Urinary bladder (tissue), 4 donors: ENCODE data around the gene ERH. TPM values are rescaled to one million over a fixed set of nuclear protein-coding genes. Genes with fewer than 3 reads are reported as not detected.
A peak's percentile ranks its signal among the peaks of the same experiment; 100 is the strongest.
"Not testable (repeated sequence)": the region's sequence is repeated elsewhere in the genome, so short reads cannot be mapped to it uniquely, and the experiment has no call there.

Experiments
- DNase-seq: peaks from one replicate; pipeline ENCODE4 v3.0.0-alpha.2; 2015; ENCODE audit errors: extremely low spot score
- H3K27ac ChIP-seq: one replicate; pipeline ENCODE4 v1.5.1; 2013; ENCODE audit warnings: low read depth, mild to moderate bottlenecking, moderate library complexity
- H3K36me3 ChIP-seq: one replicate; pipeline ENCODE4 v1.6.1; 2013; ENCODE audit warnings: mild to moderate bottlenecking, moderate library complexity; ENCODE audit not compliant: insufficient read depth
- H3K4me1 ChIP-seq: one replicate; pipeline ENCODE4 v1.6.1; 2013; ENCODE audit warnings: mild to moderate bottlenecking, moderate library complexity; ENCODE audit not compliant: insufficient read depth
- H3K4me3 ChIP-seq: one replicate; pipeline ENCODE4 v1.5.1; 2013; ENCODE audit warnings: low read depth, low read length
- WGBS: extraction: QIAGEN DNeasy Blood & Tissue Kit; methylation state at CpG from one replicate; pipeline ENCODE4 v1.1.7; 2013; 5-methylcytosine and 5-hydroxymethylcytosine counted together
- polyA plus RNA-seq: library from polyadenylated mRNA; stranded (reverse); fragments of 200-250 nt; gene quantifications from one replicate; pipeline ENCODE4 v1.2.3, GENCODE V29; 2013
- total RNA-seq: library from RNA; depleted of rRNA; stranded (reverse); fragments of >200 nt; gene quantifications from one replicate; pipeline ENCODE4 v1.2.3, GENCODE V29; 2014
- donor health status: healthy with polysubstance abuse.
- donor health status: healthy.

Gene ERH
- total and polyA plus RNA-seq, 2 donors = 131 to 135 TPM

GRCh38 chr14:69413483-69413882 is 15.4 kb upstream of the ERH start:
- WGBS = 86% methylated on average over 2 of the region's 2 CpGs
- no peak overlapping the region for H3K4me3 ChIP-seq
- no peak overlapping the region for H3K27ac ChIP-seq
- H3K36me3 ChIP-seq = no peaks in the 10 kb centered on the region
- DNase-seq = no peak
- no peaks in the 10 kb centered on the region for H3K4me1 ChIP-seq

- H3K36me3 ChIP-seq = no peaks in the 10 kb centered on the region
- no peak overlapping the region for H3K27ac ChIP-seq
- DNase-seq = no peak
- no peaks in the 10 kb centered on the region for H3K4me1 ChIP-seq
- H3K4me3 ChIP-seq = no peak overlapping the region
- WGBS = 80% methylated on average over 2 of the region's 2 CpGs
These were observed 10.3 kb upstream of the ERH start for GRCh38 chr14:69408331-69408960.

- no peaks in the 10 kb centered on the region for H3K36me3 ChIP-seq
- no peak overlapping the region for H3K4me3 ChIP-seq
- no peak overlapping the region for H3K27ac ChIP-seq
- DNase-seq = no peak
- H3K4me1 ChIP-seq = peaks cover 2% of the 10 kb centered on the region
These were observed 7.7 kb upstream of the ERH start for GRCh38 chr14:69405762-69406161.

- Histone ChIP-seq H3K4me1 (peaks cover 4% of the 10 kb centered on the region), H3K36me3 (no peaks in the 10 kb centered on the region), H3K4me3 (no peak overlapping the region), H3K27ac (no peak overlapping the region)
- WGBS = 91% methylated on average over 5 of the region's 5 CpGs
- DNase-seq = no peak
These were observed 6.8 kb upstream of the ERH start for GRCh38 chr14:69404883-69405282.

- Histone ChIP-seq H3K4me3 (no peak overlapping the region), H3K27ac (no peak overlapping the region), H3K36me3 (no peaks in the 10 kb centered on the region), H3K4me1 (peaks cover 4% of the 10 kb centered on the region)
- WGBS = 96% methylated on average over 3 of the region's 3 CpGs
- DNase-seq = no peak
These were observed 6.4 kb upstream of the ERH start for GRCh38 chr14:69404478-69404877.

GRCh38 chr14:69401841-69402240 is 3.7 kb upstream of the ERH start:
- DNase-seq = no peak
- 53% methylated on average over 2 of the region's 2 CpGs for WGBS
- H3K36me3 ChIP-seq = no peaks in the 10 kb centered on the region
- no peak overlapping the region for H3K4me3 ChIP-seq
- peaks cover 4% of the 10 kb centered on the region for H3K4me1 ChIP-seq
- no peak overlapping the region for H3K27ac ChIP-seq

- H3K4me1 ChIP-seq = peaks cover 4% of the 10 kb centered on the region
- H3K4me3 ChIP-seq = no peak overlapping the region
- no peak overlapping the region for H3K27ac ChIP-seq
- peaks cover 3% of the 10 kb centered on the region for H3K36me3 ChIP-seq
- DNase-seq = no peak
- 83% methylated on average over 6 of the region's 6 CpGs for WGBS
These were observed 2.1 kb upstream of the ERH start for GRCh38 chr14:69400154-69400553.

- H3K4me1 ChIP-seq = peaks cover 4% of the 10 kb centered on the region
- 92% methylated on average over 8 of the region's 8 CpGs for WGBS
- no peak overlapping the region for H3K27ac ChIP-seq
- no peak overlapping the region for H3K4me3 ChIP-seq
- no peak for DNase-seq
- H3K36me3 ChIP-seq = peaks cover 4% of the 10 kb centered on the region
These were observed 1.7 kb upstream of the ERH start for GRCh38 chr14:69399750-69400149.

GRCh38 chr14:69398818-69399210 is 715 bp upstream of the ERH start:
- peaks cover 4% of the 10 kb centered on the region for H3K36me3 ChIP-seq
- H3K27ac ChIP-seq = peak overlapping the region; percentile 75
- H3K4me3 ChIP-seq = peak overlapping the region; percentile 95
- no peak for DNase-seq
- under 1% methylated on average over 18 of the region's 18 CpGs for WGBS
- peaks cover 4% of the 10 kb centered on the region for H3K4me1 ChIP-seq

- 89% methylated on average over 4 of the region's 4 CpGs for WGBS
- Histone ChIP-seq H3K36me3 (peaks cover 6% of the 10 kb centered on the region), H3K4me3 (no peak overlapping the region), H3K27ac (no peak overlapping the region), H3K4me1 (peaks cover 2% of the 10 kb centered on the region)
- DNase-seq = no peak
These were observed 2.2 kb downstream of the ERH start for GRCh38 chr14:69395929-69396328.

- peaks cover 6% of the 10 kb centered on the region for H3K36me3 ChIP-seq
- H3K4me1 ChIP-seq = no peaks in the 10 kb centered on the region
- 98% methylated on average over 3 of the region's 3 CpGs for WGBS
- no peak overlapping the region for H3K27ac ChIP-seq
- no peak overlapping the region for H3K4me3 ChIP-seq
- no peak for DNase-seq
These were observed 5.6 kb downstream of the ERH start for GRCh38 chr14:69392481-69392880.

- DNase-seq, H3K4me1 ChIP-seq, H3K4me3 ChIP-seq, H3K27ac ChIP-seq, H3K36me3 ChIP-seq: not testable (repeated sequence)
- 84% methylated on average over 8 of the region's 8 CpGs for WGBS
These were observed 6.7 kb downstream of the ERH start for GRCh38 chr14:69391400-69391799.

GRCh38 chr14:69387311-69387710 is 10.8 kb downstream of the ERH start:
- Histone ChIP-seq H3K4me1 (no peaks in the 10 kb centered on the region), H3K27ac (no peak overlapping the region), H3K4me3 (no peak overlapping the region), H3K36me3 (no peaks in the 10 kb centered on the region)
- WGBS = 86% methylated on average over 3 of the region's 3 CpGs
- DNase-seq = no peak

- Histone ChIP-seq H3K36me3 (peaks cover 2% of the 10 kb centered on the region), H3K4me3 (no peak overlapping the region), H3K4me1 (no peaks in the 10 kb centered on the region), H3K27ac (no peak overlapping the region)
- WGBS = 95% methylated on average over 2 of the region's 2 CpGs
- no peak for DNase-seq
These were observed 19.8 kb downstream of the ERH start for GRCh38 chr14:69378274-69378673.

GRCh38 chr14:69376439-69376838 is 21.7 kb downstream of the ERH start:
- no peak for DNase-seq
- Histone ChIP-seq H3K4me1 (no peaks in the 10 kb centered on the region), H3K27ac (no peak overlapping the region), H3K4me3 (no peak overlapping the region), H3K36me3 (peaks cover 2% of the 10 kb centered on the region)
